OCI-LY3 (cell line): ENCODE measurements around the gene PRELID1.

Source experiments
- EZH2phosphoT487 ChIP-seq: fragments of 200-600 bp; shearing (Covaris generic); IDR thresholded peaks from 2 replicates; pipeline ENCODE4 v1.6.1; 2018; ENCODE audit warnings: antibody characterized with exemption, mixed run types, low read depth
- TF ChIP-seq, protein P1 (sequence below): fragments of 200-600, 300-600 bp; sonication (generic); IDR thresholded peaks from 2 replicates; pipeline ENCODE4 v1.5.1; 2014; ENCODE audit warnings: antibody characterized with exemption, low read length, low read depth

DNA sequence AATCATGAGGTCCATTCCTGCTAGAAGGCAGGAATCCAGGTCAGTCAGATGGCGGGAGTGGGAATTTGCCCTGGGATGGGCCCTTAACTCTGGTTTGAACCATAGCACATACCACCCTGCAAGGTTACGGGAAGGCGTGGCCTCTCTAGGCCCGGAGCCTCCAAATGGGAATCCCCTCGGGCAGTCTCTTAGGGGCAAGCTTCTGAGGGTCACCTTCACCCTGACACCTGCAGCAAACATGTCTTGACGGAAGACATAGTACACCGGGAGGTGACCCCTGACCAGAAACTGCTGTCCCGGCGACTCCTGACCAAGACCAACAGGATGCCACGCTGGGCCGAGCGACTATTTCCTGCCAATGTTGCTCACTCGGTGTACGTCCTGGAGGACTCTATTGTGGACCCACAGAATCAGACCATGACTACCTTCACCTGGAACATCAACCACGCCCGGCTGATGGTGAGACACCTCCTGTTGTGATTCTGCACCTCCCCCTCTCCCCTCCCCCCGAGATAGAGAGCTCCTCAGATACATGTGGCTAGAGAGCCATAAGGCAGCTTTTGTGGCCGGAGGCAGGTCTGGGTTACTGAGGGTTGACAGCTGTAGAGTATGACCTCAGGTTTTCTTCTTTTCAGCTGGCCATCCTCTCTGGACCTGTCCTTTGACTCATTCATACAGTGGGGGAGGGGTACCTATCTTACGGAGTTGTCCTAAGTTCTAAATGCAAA lies 957 bp downstream of the PRELID1 start:
- TF ChIP-seq, protein P1, sequence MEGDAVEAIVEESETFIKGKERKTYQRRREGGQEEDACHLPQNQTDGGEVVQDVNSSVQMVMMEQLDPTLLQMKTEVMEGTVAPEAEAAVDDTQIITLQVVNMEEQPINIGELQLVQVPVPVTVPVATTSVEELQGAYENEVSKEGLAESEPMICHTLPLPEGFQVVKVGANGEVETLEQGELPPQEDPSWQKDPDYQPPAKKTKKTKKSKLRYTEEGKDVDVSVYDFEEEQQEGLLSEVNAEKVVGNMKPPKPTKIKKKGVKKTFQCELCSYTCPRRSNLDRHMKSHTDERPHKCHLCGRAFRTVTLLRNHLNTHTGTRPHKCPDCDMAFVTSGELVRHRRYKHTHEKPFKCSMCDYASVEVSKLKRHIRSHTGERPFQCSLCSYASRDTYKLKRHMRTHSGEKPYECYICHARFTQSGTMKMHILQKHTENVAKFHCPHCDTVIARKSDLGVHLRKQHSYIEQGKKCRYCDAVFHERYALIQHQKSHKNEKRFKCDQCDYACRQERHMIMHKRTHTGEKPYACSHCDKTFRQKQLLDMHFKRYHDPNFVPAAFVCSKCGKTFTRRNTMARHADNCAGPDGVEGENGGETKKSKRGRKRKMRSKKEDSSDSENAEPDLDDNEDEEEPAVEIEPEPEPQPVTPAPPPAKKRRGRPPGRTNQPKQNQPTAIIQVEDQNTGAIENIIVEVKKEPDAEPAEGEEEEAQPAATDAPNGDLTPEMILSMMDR, result no peak
- TF ChIP-seq EZH2phosphoT487, result no peak
